ENCODE data around the gene TMEM132D.

Gene TMEM132D

DNA sequence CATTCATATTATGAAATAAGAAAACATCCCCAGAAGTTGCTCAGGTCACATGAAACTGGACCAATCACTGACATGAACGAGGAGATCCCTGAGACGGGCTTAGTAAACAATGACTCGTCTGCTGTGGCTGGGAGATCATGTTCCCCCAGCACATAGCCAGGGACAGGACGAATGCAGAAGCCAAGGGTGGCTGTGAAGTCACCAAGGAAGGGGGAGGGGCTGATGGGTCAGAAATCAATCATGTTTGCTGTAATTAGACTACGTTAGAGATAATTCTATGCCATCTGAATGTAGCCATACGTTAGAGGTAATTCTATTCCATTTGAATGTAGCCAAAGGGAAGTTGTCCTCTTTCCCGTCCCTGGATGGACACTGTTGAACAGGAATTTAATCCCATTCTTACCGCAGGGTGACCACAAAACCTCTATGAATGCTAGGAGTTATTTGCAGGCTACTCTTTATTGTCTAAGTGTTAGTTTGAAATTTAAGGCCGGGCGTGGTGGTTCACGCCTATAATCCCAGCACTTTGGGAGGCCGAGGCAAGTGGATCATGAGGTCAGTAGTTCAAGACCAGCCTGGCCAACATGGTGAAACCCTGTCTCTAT, 332.9 kb downstream of the TMEM132D start:
- no peak for TF ChIP-seq GATA3 (IDR thresholded peaks at IDR 0.05; ENCODE audit: low read depth, low read length)
- no peak for TF ChIP-seq GATA2 (IDR thresholded peaks at IDR 0.05; ENCODE audit: low read depth, low read length)

DNA sequence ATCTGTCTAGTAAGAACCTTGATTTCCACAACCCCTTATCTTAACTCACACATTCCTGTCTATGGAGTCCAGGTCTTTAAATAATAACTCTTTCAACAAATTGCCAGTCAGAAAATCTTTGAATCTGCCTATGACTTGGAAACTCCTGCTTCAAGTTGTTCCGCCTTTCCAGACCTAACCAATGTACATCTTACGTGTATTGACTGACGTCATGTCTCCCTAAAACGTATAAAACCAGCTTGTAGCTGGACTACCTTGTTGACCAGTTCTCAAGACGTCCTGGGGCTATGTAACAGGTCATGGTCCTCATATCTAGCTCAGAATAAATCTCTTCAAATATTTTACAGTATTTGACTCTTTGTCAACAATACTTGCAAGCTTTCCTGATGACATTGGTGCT, 337.0 kb downstream of the TMEM132D start:
- TF ChIP-seq GATA3 (IDR thresholded peaks at IDR 0.05; ENCODE audit: low read depth, low read length) (no peak), GATA2 (IDR thresholded peaks at IDR 0.05; ENCODE audit: low read depth, low read length) (no peak)

DNA sequence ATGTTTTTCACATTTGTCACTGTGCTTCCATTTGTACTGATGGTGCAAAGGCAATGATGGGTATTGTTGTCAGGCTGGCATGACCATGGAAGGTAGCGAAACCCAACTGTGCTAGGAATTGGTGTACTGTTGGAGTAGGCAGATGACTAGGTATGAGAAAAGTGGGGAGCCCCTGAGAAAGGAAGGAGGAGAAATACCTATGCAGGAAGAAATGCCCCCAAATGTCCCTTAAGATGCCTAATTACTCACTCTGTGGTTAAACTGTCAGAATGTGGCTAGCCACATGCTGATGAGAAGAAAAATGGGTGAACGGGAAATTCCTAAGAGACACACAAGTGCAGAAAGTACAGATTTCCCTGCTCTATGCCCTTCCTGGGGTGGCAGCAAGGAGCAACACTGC, 339.1 kb downstream of the TMEM132D start:
- TF ChIP-seq GATA3 (IDR thresholded peaks at IDR 0.05; ENCODE audit: low read depth, low read length) = no peak
- TF ChIP-seq GATA2 (IDR thresholded peaks at IDR 0.05; ENCODE audit: low read depth, low read length) = no peak

DNA sequence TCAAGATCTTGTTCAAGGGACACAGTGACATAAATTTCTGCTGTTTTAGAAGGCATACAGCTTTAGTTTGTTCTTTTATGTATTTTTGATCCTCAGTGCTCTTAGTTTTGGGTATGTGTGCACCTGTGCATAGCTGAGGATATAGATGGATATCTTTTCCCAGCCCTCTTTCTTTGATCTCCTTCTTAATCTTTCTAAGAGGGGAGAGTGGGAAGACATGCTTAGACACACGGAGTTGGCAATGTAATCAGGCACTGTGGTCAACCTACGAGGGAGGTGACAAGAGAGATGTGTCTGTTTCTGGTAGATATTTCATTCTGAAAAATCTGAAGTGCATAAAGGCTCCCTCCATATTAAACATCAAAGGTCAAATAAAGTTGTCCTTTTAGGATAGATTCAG, 340.6 kb downstream of the TMEM132D start:
- TF ChIP-seq GATA3 (IDR thresholded peaks at IDR 0.05; ENCODE audit: low read depth, low read length) (no peak), GATA2 (IDR thresholded peaks at IDR 0.05; ENCODE audit: low read depth, low read length) (no peak)

DNA sequence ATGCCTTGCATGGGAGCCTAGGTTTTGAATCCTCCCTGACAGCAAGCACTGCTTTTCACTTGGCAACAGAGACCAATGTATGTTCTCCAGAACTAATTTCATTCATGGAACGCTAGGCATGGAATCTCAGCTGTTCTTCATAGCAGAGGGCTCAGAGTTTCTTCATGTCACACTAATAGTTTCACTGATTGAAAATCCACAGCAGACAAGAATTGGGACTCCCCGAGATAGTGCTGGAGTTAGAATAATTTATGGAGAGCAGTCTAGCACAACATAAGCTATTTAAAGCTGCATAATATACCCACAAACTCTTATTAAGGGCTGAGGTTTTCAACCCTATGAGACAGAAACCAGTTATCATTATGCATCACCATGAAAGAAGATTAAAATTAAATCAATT, 342.5 kb downstream of the TMEM132D start:
- TF ChIP-seq GATA3 (IDR thresholded peaks at IDR 0.05; ENCODE audit: low read depth, low read length) (no peak), GATA2 (IDR thresholded peaks at IDR 0.05; ENCODE audit: low read depth, low read length) (no peak)

DNA sequence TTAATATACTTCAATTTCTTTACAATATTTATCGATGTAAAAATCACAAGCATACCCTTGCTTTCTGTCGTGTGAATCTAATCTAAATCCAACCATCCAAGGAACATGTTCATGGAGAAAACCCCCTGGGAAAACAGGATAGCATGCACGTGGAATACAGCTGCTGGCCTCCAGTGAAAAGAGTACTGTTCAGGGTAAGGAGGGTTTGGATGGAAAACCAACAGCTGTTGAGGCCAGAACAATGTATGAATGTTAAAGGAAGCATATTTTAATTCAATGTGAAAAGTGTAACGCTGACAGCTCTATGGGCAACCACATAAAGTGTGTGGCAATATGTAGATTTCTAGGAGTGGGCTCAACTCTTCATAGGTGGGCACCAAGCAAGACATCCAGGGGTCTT, 344.0 kb downstream of the TMEM132D start:
- TF ChIP-seq GATA2 (IDR thresholded peaks at IDR 0.05; ENCODE audit: low read depth, low read length) (no peak), GATA3 (IDR thresholded peaks at IDR 0.05; ENCODE audit: low read depth, low read length) (no peak)

DNA sequence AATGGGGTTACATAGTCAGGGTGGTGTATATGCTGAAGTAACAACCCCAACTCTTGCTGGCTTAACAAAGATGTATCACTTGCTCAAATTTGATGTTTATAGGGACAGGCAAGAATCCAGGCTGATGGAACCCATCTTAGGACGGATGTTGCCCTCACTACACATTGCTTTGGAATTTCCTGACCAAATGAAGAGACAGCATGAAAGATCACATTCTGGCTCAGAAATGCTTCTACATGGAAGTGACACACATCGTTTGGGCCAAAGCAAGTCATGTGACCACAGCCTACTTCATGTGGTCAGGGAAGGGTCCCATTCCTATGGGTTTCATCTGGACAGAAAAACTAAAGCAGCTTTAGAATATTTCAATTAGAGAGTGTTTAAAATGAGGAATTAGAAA, 345.8 kb downstream of the TMEM132D start:
- TF ChIP-seq GATA3 (IDR thresholded peaks at IDR 0.05; ENCODE audit: low read depth, low read length) = no peak
- TF ChIP-seq GATA2 (IDR thresholded peaks at IDR 0.05; ENCODE audit: low read depth, low read length) = no peak

DNA sequence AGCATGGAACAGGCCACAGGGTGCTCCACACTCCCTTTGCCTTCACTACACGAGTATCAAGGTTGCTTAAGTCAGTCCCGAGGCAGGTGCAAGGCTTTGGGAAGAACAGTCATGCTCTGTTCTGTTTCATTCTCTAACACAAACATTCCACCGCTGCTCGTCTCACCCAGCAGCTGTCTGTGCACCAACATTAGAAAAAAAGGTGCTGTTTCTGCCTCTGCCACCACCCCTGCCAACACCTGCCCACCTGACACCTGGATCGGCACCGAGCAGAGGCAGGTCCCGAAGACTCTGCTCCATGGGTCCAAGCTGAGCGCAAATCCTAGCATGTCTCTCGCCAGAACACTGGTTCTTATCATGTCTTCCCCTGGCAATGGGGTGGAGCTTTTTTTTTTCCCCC, 347.7 kb downstream of the TMEM132D start:
- TF ChIP-seq GATA2 (IDR thresholded peaks at IDR 0.05; ENCODE audit: low read depth, low read length) (no peak), GATA3 (IDR thresholded peaks at IDR 0.05; ENCODE audit: low read depth, low read length) (no peak)

DNA sequence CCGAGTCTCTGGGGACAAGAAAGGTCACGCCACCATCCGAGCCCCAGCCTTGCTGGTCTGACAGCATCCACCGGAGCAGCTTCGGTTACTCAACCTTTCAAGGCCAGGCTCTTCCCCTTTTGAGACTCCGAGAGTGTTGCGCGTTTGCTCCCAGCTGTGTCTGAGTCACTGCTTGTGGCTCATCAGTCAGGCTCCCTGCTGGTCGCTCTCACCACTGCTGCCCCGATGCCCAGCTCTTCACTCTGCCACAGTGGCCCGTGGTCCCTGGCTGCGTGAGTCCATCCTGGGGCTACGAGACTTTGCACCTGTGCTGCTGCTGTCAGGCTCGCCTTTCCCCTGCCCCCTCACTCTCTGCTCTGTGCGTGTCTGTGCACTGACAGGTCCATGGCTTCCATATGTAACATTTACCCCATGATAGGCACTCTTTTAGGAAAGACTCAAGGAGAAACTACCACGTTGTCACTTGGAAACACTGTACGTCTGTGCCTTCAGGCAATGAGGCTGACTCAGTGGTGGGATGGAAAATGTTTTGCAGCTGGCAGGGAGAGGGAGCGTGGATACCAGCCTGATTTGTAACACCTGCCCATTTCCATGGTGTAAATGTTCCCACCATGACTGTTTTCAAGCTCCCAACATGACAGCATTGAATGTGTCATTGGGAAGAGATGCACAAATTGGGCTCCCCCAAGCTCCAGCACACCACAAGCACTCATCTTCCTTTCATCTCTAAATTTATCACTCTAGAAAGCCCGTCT, 350.7 kb downstream of the TMEM132D start:
- no peak for TF ChIP-seq GATA2 (IDR thresholded peaks at IDR 0.05; ENCODE audit: low read depth, low read length)
- TF ChIP-seq GATA3 (IDR thresholded peaks at IDR 0.05; ENCODE audit: low read depth, low read length) = no peak

DNA sequence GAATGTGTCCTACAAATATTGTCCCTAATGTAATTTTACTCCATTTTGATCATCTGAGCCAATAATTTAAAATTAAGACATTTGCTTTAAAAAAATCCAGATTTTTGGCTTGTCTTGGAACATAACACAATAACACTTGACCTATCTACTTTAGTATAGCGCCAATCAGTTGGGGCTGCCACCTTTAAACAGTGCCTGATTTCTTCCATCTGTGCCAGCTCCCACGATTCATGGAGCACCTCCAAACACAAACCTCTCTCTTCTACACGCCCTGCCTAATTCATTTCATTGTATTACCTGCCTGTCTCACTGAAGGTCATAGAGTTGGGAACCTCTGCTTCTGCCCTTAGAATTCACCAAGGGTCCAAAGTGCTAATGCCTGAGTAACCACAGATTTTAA, 352.4 kb downstream of the TMEM132D start:
- no peak for TF ChIP-seq GATA3 (IDR thresholded peaks at IDR 0.05; ENCODE audit: low read depth, low read length)
- no peak for TF ChIP-seq GATA2 (IDR thresholded peaks at IDR 0.05; ENCODE audit: low read depth, low read length)

DNA sequence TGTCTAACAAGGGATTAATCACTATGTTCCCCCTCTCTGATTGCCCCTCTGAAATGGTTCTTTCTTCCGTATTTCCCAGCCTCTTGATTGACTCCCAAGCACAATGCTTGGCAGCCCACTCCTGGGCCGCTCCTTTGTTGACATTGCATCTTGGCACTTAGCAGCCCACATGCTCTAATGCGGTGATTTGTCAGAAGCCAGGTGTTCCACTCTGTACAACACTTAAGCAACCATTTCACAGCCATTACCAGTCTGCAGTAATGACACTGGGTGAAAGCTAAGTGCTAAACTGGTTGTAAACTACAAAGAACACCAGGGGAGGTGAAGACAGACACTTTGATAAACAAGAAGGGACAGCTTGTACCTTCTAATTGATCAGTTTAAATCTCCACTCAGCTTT, 353.5 kb downstream of the TMEM132D start:
- TF ChIP-seq GATA2 (IDR thresholded peaks at IDR 0.05; ENCODE audit: low read depth, low read length) (no peak), GATA3 (IDR thresholded peaks at IDR 0.05; ENCODE audit: low read depth, low read length) (no peak)

DNA sequence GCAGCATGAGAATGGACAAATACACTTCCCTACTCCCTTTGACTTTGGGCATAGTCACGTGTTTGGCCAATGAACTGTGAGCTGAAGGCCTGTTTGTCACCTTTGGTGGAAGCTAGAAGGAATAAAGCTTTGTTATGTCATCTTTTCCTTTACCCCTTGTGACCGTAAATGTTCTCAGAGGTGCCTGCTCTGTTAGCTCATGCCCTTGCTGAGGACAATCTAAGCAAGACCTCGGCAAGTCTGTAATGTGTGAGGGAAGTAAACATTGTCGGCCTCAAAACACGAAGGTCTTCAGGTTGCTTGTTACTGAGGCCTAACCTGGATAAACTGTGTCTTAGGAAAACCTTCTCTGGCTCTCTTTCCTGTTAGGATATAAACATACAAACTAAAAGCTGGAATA, 354.2 kb downstream of the TMEM132D start:
- TF ChIP-seq GATA2 (IDR thresholded peaks at IDR 0.05; ENCODE audit: low read depth, low read length) = no peak
- no peak for TF ChIP-seq GATA3 (IDR thresholded peaks at IDR 0.05; ENCODE audit: low read depth, low read length)

DNA sequence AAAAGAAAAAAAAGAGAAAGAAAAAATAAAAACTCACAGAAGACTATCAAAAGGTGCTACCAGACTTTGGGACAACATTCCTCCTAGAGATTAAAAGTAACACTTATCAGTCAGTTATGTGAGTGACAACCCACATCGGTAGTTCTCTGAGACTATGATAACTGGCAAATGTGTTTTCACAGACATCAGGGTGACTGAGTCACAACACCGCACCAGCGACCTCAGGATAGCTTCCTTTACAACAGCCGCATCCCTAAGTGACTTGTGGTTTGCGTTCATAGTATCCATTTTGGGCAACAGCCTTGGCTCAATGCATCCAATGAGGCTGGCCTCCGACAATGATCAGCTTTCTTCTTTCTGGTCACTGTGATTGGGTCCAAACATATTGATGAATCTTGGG, 359.1 kb downstream of the TMEM132D start:
- TF ChIP-seq GATA3 (IDR thresholded peaks at IDR 0.05; ENCODE audit: low read depth, low read length) (no peak), GATA2 (IDR thresholded peaks at IDR 0.05; ENCODE audit: low read depth, low read length) (no peak)

DNA sequence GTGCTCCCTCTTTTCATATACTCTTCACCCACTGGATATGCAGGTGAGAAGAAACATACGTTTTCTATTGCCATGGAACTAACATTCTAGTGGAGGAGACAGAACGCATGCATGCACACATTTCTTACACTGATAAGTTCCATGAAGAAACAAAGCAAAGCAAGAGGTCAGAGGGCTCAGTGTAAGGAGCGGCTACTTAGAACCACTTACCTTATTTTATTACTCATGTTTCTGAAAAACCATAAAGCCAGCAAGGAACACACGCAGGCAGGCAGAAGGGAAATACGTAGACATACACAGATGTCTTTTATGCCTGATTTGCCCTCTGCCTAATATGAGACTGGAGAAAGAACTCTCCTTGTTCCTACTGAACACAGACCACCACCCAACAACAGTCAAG, 362.9 kb downstream of the TMEM132D start:
- TF ChIP-seq GATA3 (IDR thresholded peaks at IDR 0.05; ENCODE audit: low read depth, low read length) (no peak), GATA2 (IDR thresholded peaks at IDR 0.05; ENCODE audit: low read depth, low read length) (no peak)

DNA sequence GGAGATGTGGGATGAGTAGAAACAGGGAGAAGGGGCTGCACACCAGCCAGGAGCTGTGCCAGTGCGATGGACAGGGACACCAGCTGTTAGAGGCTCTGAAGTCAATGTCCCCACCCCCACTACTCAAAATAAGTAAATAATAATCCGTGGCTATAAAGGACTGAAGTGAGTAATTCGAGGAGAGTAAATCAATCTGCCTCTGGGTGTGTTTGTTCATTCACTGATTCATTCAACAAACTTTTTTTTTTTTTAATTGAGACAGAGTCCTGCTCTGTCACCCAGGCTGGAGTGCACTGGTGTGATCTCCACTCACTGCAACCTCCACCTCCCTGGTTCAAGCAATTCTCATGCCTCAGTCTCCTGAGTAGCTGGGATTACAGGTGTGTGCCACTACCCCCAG, 363.6 kb downstream of the TMEM132D start:
- TF ChIP-seq GATA3 (IDR thresholded peaks at IDR 0.05; ENCODE audit: low read depth, low read length) (no peak), GATA2 (IDR thresholded peaks at IDR 0.05; ENCODE audit: low read depth, low read length) (no peak)
